Nephron (organoid): Measurements from ENCODE around the gene PROZ.
"Not testable (repeated sequence)": the region's sequence is repeated elsewhere in the genome, so short reads cannot be mapped to it uniquely, and the experiment has no call there.

Experiments used
- H3K27ac Mint-ChIP-seq, 3 experiments: 2 replicates each; pipeline ENCODE4 v1.8.0; 2020; ENCODE audit warnings: mixed read lengths in 3 of 3, mild to moderate bottlenecking in 2 of 3, moderate library complexity in 1 of 3
- H3K27me3 Mint-ChIP-seq: 2 replicates; pipeline ENCODE4 v1.8.0; 2021; ENCODE audit warnings: low read depth, mild to moderate bottlenecking, moderate library complexity, mixed read lengths
- H3K36me3 Mint-ChIP-seq: 2 replicates; pipeline ENCODE4 v1.8.0; 2020; ENCODE audit warnings: low read depth, mixed read lengths
- H3K4me1 Mint-ChIP-seq: 2 replicates; pipeline ENCODE4 v1.8.0; 2020; ENCODE audit warnings: mixed read lengths
- H3K4me3 Mint-ChIP-seq, 3 experiments: 2 replicates each; pipeline ENCODE4 v1.8.0; 2020; ENCODE audit warnings: mild to moderate bottlenecking in 3 of 3, mixed read lengths in 3 of 3, moderate library complexity in 2 of 3
- H3K9me3 Mint-ChIP-seq: 2 replicates; pipeline ENCODE4 v1.8.0; 2020; ENCODE audit warnings: mixed read lengths
- CTCF ChIP-seq, 3 experiments: fragments of 200-600 bp; sonication (generic); IDR thresholded peaks; one replicate each; pipeline ENCODE4 v1.5.0; 2021; ENCODE audit warnings: antibody characterized with exemption in 3 of 3; ENCODE audit not compliant: unreplicated experiment in 3 of 3

PROZ gene

GRCh38 chr13:113158946-113159345 lies 498 bp downstream of the PROZ start:
- Mint-ChIP-seq H3K4me1 (peaks cover 13% of the 10 kb centered on the region), H3K9me3 (no peaks in the 10 kb centered on the region), H3K36me3 (no peaks in the 10 kb centered on the region), H3K27ac (peak overlapping the region in 1 of 3 experiments; percentile 56), H3K27me3 (peaks cover 28% of the 10 kb centered on the region), H3K4me3 (no peak overlapping the region)
- TF ChIP-seq CTCF (IDR thresholded peaks at IDR 0.05; ENCODE audit: unreplicated experiment in 3 of 3), result no peak

GRCh38 chr13:113159701-113160100 lies 1.3 kb downstream of the PROZ start:
- no peak overlapping the region for H3K27ac Mint-ChIP-seq
- TF ChIP-seq CTCF (IDR thresholded peaks at IDR 0.05; ENCODE audit: unreplicated experiment in 3 of 3), result no peak
- peaks cover 11% of the 10 kb centered on the region for H3K4me1 Mint-ChIP-seq
- H3K36me3 Mint-ChIP-seq, result no peaks in the 10 kb centered on the region
- peaks cover 31% of the 10 kb centered on the region for H3K27me3 Mint-ChIP-seq
- no peaks in the 10 kb centered on the region for H3K9me3 Mint-ChIP-seq
- no peak overlapping the region for H3K4me3 Mint-ChIP-seq

- H3K4me1 Mint-ChIP-seq, result peaks cover 12% of the 10 kb centered on the region
- no peak overlapping the region for H3K4me3 Mint-ChIP-seq
- peaks cover 31% of the 10 kb centered on the region for H3K27me3 Mint-ChIP-seq
- H3K36me3 Mint-ChIP-seq, result peaks cover under 1% of the 10 kb centered on the region
- H3K9me3 Mint-ChIP-seq, result no peaks in the 10 kb centered on the region
- TF ChIP-seq CTCF (IDR thresholded peaks at IDR 0.05; ENCODE audit: unreplicated experiment in 3 of 3), result no peak
- no peak overlapping the region for H3K27ac Mint-ChIP-seq
Observed at GRCh38 chr13:113160983-113161382, 2.5 kb downstream of the PROZ start.

- Mint-ChIP-seq H3K27ac (no peak overlapping the region), H3K36me3 (peaks cover 5% of the 10 kb centered on the region), H3K4me1 (peaks cover 12% of the 10 kb centered on the region), H3K9me3 (no peaks in the 10 kb centered on the region), H3K4me3 (peak overlapping the region in 1 of 3 experiments; percentile 19), H3K27me3 (peaks cover 31% of the 10 kb centered on the region)
- TF ChIP-seq CTCF (IDR thresholded peaks at IDR 0.05; ENCODE audit: unreplicated experiment in 3 of 3), result no peak
Observed at GRCh38 chr13:113161433-113161832, 3.0 kb downstream of the PROZ start.

- not testable (repeated sequence) for H3K27ac Mint-ChIP-seq, H3K4me3 Mint-ChIP-seq, H3K9me3 Mint-ChIP-seq, H3K36me3 Mint-ChIP-seq
- Mint-ChIP-seq H3K27me3 (peaks cover 31% of the 10 kb centered on the region), H3K4me1 (peaks cover 12% of the 10 kb centered on the region)
Observed at GRCh38 chr13:113161975-113162374, 3.5 kb downstream of the PROZ start.

GRCh38 chr13:113162783-113163685 lies 4.6 kb downstream of the PROZ start:
- peaks cover 3% of the 10 kb centered on the region for H3K9me3 Mint-ChIP-seq
- no peak for TF ChIP-seq CTCF (IDR thresholded peaks at IDR 0.05; ENCODE audit: unreplicated experiment in 3 of 3)
- H3K4me1 Mint-ChIP-seq, result peaks cover 12% of the 10 kb centered on the region
- peaks cover 31% of the 10 kb centered on the region for H3K27me3 Mint-ChIP-seq
- peaks cover 20% of the 10 kb centered on the region for H3K36me3 Mint-ChIP-seq
- peak overlapping the region in 1 of 3 experiments; percentile 31 for H3K4me3 Mint-ChIP-seq
- H3K27ac Mint-ChIP-seq, result peak overlapping the region in 2 of 3 experiments; percentile 61 to 79
